Measurements from ENCODE around the gene MAP2K3. TPM values are rescaled to one million over a fixed set of nuclear protein-coding genes. Genes with fewer than 3 reads are reported as not detected.

MAP2K3 gene
- total and polyA plus RNA-seq, 2 of the 4 experiments (the other 2 are of a cell fraction), result 23.5 to 82.2 TPM

GRCh38 chr17:21252796-21253645 is 31.5 kb upstream of the MAP2K3 start, which contains the start of gene NATD1:
NATD1 (minus strand) TSS chr17:21253410; CDS start chr17:21253264, 146 bp downstream.
- no peak within 1 kb of the TSS for H2BK20ac ChIP-seq (ENCODE audit: low read depth, low read length)
- H4K91ac ChIP-seq (ENCODE audit: insufficient read depth, low read depth, low read length), result peak within 1 kb of the TSS; percentile 2; the same call in 1 of the 2 replicates
- peak within 1 kb of the TSS; percentile 21; the same call in 1 of the 2 replicates for H3K27ac ChIP-seq (ENCODE audit: insufficient read depth, low read length)
- in situ Hi-C loops (cut with MboI; ENCODE audit: low sequenced_read_pairs) (no loop called here), dilution Hi-C loops (cut with HindIII; ENCODE audit: low sequenced_read_pairs, unreplicated experiment) (no loop called here), intact Hi-C loops (cut with micrococcal nuclease) (loop anchor here (5.0 kb wide), 1 partner anchor 126 kb away; the partner anchor contains the start of gene DHRS7B)
- no peak within 1 kb of the TSS for H3K56ac ChIP-seq (ENCODE audit: extremely low read depth, insufficient read depth, low read length)
- 1% methylated on average over 40 of the region's 117 CpGs; no CpG with 5 or more reads in 1 of the 2 experiments for WGBS, 2 experiments (ENCODE audit: extremely low coverage in 2 of 2, insufficient read length in 1 of 2)
- peak within 1 kb of the TSS; percentile 44 for H3K4ac ChIP-seq (ENCODE audit: low read depth, low read length)
- peak within 1 kb of the TSS; percentile 0; the same call in 1 of the 2 replicates for H3K14ac ChIP-seq (replicated peaks; ENCODE audit: low read depth, low read length)
- peak within 1 kb of the TSS; percentile 66 to 91; a peak in 3 of 4 replicates for H4K8ac ChIP-seq (ENCODE audit: low read depth in 2 of 2, low read length in 2 of 2)
- BruUV-seq (replicated peaks), result no TSS peak
- peaks cover 4 to 17% of the 10 kb centered on the region in 2 experiments for H3K79me1 ChIP-seq (ENCODE audit: low read depth in 1 of 2, low read length in 2 of 2)
- ChIA-PET POLR2A (ENCODE audit: unreplicated experiment) (interaction anchor here (0.6 kb wide), 1 partner anchor 20 kb away, joined by 3 read pairs; no protein-coding TSS in a partner anchor), CTCF (no interaction called here)
- peaks cover 6% of the 10 kb centered on the region; the same call in 1 of the 2 replicates for H4K20me1 ChIP-seq (ENCODE audit: insufficient read depth, low read length)
- H2AK5ac ChIP-seq (ENCODE audit: low read depth, low read length), result peak within 1 kb of the TSS; percentile 10
- H3K23ac ChIP-seq (ENCODE audit: low read depth, low read length), result peak within 1 kb of the TSS; percentile 74; the same call in 1 of the 2 replicates
- peak within 1 kb of the TSS; percentile 95 for H3K4me2 ChIP-seq (ENCODE audit: low read depth, low read length)
- H2BK15ac ChIP-seq (ENCODE audit: low read depth, low read length), result no peak within 1 kb of the TSS
- H3K9me1 ChIP-seq (ENCODE audit: insufficient read depth, low read length), result no peaks in the 10 kb centered on the region; the same call in 1 of the 2 replicates
- peak within 1 kb of the TSS; percentile 28; the same call in 1 of the 2 replicates for H2BK120ac ChIP-seq (ENCODE audit: low read depth, low read length)
- H3K4me3 ChIP-seq (ENCODE audit: insufficient read depth, low read depth, low read length), result peak within 1 kb of the TSS; percentile 50
- TF ChIP-seq BHLHE40 (IDR thresholded peaks at IDR 0.05; ENCODE audit: low read depth, low read length) (peak; percentile 65; the same call in 1 of the 2 replicates), FOS (IDR thresholded peaks at IDR 0.05; ENCODE audit: low read depth, low read length) (no peak), MAZ (IDR thresholded peaks at IDR 0.05; ENCODE audit: borderline replicate concordance, low read depth, low read length) (peak; percentile 81; the same call in 1 of the 2 replicates), USF2 (IDR thresholded peaks at IDR 0.05; ENCODE audit: low read depth, low read length) (peak; percentile 98)
- H3K9ac ChIP-seq (ENCODE audit: low read depth, low read length), result peak within 1 kb of the TSS; percentile 67
- H2AFZ ChIP-seq (replicated peaks; ENCODE audit: low read length, poor library complexity), result peak within 1 kb of the TSS; percentile 84
- no peaks in the 10 kb centered on the region for H3K9me3 ChIP-seq (ENCODE audit: control insufficient read depth, insufficient read depth, low read length)
- H3K36me3 ChIP-seq (ENCODE audit: control insufficient read depth, insufficient read depth, low read length), result no peaks in the 10 kb centered on the region
- ATAC-seq (ENCODE audit: low read depth), result peak; percentile 71
- H2AK9ac ChIP-seq (replicated peaks; ENCODE audit: low read depth, low read length, poor library complexity), result peak within 1 kb of the TSS; percentile 83
- peaks cover 8% of the 10 kb centered on the region for H3K4me1 ChIP-seq (ENCODE audit: control insufficient read depth, insufficient read depth, low read length)
- H4K5ac ChIP-seq (ENCODE audit: low read depth, low read length), result peak within 1 kb of the TSS; percentile 70
- no peaks in the 10 kb centered on the region for H3K27me3 ChIP-seq (ENCODE audit: control insufficient read depth, insufficient read depth, low read length)
- peak within 1 kb of the TSS; percentile 73; the same call in 1 of the 2 replicates for H3K18ac ChIP-seq (ENCODE audit: low read depth, low read length)
- no peak within 1 kb of the TSS for H2BK5ac ChIP-seq (ENCODE audit: low read depth, low read length, poor library complexity, severe bottlenecking)
- peak; percentile 78 for DNase-seq
